NCI-H2227 treated with DMSO at 0.1 percent for 48 hours (cell line): Measurements from ENCODE around the gene SEC62.

Experiments used
- DNase-seq: peaks from one replicate; lab custom pipeline; 2025; lab: John Stamatoyannopoulos, UW

Gene SEC62

GRCh38 chr3:169966428-169966950 lies at the start of gene SEC62:
SEC62 (plus strand) TSS chr3:169966807; CDS start chr3:169966823, 16 bp downstream.
- peak; percentile 90 for DNase-seq

GRCh38 chr3:169923189-169923588 lies 43.4 kb upstream of the SEC62 start:
- peak; percentile 39 for DNase-seq

GRCh38 chr3:169923831-169924230 lies 42.8 kb upstream of the SEC62 start:
- no peak for DNase-seq

GRCh38 chr3:169929830-169930519 lies 36.6 kb upstream of the SEC62 start:
- DNase-seq = no peak

GRCh38 chr3:169930843-169931242 lies 35.8 kb upstream of the SEC62 start:
- no peak for DNase-seq

- DNase-seq = no peak
These were observed 34.7 kb upstream of the SEC62 start for GRCh38 chr3:169931747-169932520.

GRCh38 chr3:169939320-169939719 lies 27.3 kb upstream of the SEC62 start:
- DNase-seq = no peak

GRCh38 chr3:169939751-169940150 lies 26.9 kb upstream of the SEC62 start:
- DNase-seq = no peak

GRCh38 chr3:169940470-169941181 lies 26.0 kb upstream of the SEC62 start:
- DNase-seq = no peak

GRCh38 chr3:169945313-169945712 lies 21.3 kb upstream of the SEC62 start:
- DNase-seq = no peak

- DNase-seq = no peak
These were observed 20.3 kb upstream of the SEC62 start for GRCh38 chr3:169946336-169946735.

GRCh38 chr3:169948559-169949448 lies 17.8 kb upstream of the SEC62 start:
- no peak for DNase-seq

- DNase-seq = no peak
These were observed 14.6 kb upstream of the SEC62 start for GRCh38 chr3:169952045-169952444.

GRCh38 chr3:169953462-169954141 lies 13.0 kb upstream of the SEC62 start:
- no peak for DNase-seq

- DNase-seq = no peak
These were observed 12.4 kb upstream of the SEC62 start for GRCh38 chr3:169954142-169954756.

GRCh38 chr3:169955406-169955805 lies 11.2 kb upstream of the SEC62 start:
- no peak for DNase-seq

- no peak for DNase-seq
These were observed 2.4 kb upstream of the SEC62 start for GRCh38 chr3:169964176-169964575.

GRCh38 chr3:169965562-169966427 lies 812 bp upstream of the SEC62 start:
- DNase-seq = peak; percentile 84
